Measurements from ENCODE around the gene RPUSD1. TPM values are rescaled to one million over a fixed set of nuclear protein-coding genes. Genes with fewer than 3 reads are reported as not detected.
A peak's percentile ranks its signal among the peaks of the same experiment; 100 is the strongest.
"Not testable (repeated sequence)": the region's sequence is repeated elsewhere in the genome, so short reads cannot be mapped to it uniquely, and the experiment has no call there.

The RPUSD1 gene
- total RNA-seq, 2 experiments from 2014 or later = 12.8 to 15.0 TPM

- Mint-ChIP-seq H3K4me3 (no peak overlapping the region), H3K9me3 (no peaks in the 10 kb centered on the region), H3K27ac (no peak overlapping the region), H3K27me3 (peaks cover 5% of the 10 kb centered on the region), H3K4me1 (ENCODE audit: low read depth) (no peaks in the 10 kb centered on the region), H3K36me3 (ENCODE audit: low read depth) (no peaks in the 10 kb centered on the region)
- Histone ChIP-seq H3K36me3 (ENCODE audit: insufficient read depth, low read length) (no peaks in the 10 kb centered on the region), H3K9me3 (ENCODE audit: control insufficient read depth in 1 of 2, insufficient read depth in 1 of 2, low read length in 2 of 2) (no peaks in the 10 kb centered on the region), H3K4me3 (ENCODE audit: low read length) (no peak overlapping the region), H3K27ac (ENCODE audit: low read depth in 1 of 2, low read length in 2 of 2) (no peak overlapping the region), H3K4me1 (ENCODE audit: insufficient read depth, low read length) (peaks cover 7% of the 10 kb centered on the region), H3K27me3 (ENCODE audit: control insufficient read depth in 1 of 2, insufficient read depth in 2 of 2, low read length in 2 of 2) (no peaks in the 10 kb centered on the region)
- no peak for ATAC-seq (ENCODE audit: poor library complexity)
- ChIA-PET CTCF (interaction anchor here (0.7 kb wide), 1 partner anchor 84 kb away, joined by 4 read pairs; no protein-coding TSS in a partner anchor), POLR2A (no interaction called here)
- TF ChIP-seq CTCF (IDR thresholded peaks at IDR 0.05) = no peak
- DNase-seq = peak in 2 of 14 experiments; percentile 4 to 6
- intact Hi-C loops (cut with DNase I, micrococcal nuclease) = no loop called here
Measured at GRCh38 chr16:759110-759910, 28.9 kb downstream of the RPUSD1 start.

- Mint-ChIP-seq H3K9me3 (no peaks in the 10 kb centered on the region), H3K4me1 (ENCODE audit: low read depth) (no peaks in the 10 kb centered on the region), H3K27me3 (peaks cover 5% of the 10 kb centered on the region), H3K27ac (no peak overlapping the region), H3K36me3 (ENCODE audit: low read depth) (no peaks in the 10 kb centered on the region), H3K4me3 (no peak overlapping the region)
- DNase-seq (no peak), ATAC-seq (ENCODE audit: poor library complexity) (no peak)
- Histone ChIP-seq H3K4me3 (ENCODE audit: low read length) (no peak overlapping the region), H3K27ac (ENCODE audit: low read depth in 1 of 2, low read length in 2 of 2) (no peak overlapping the region), H3K4me1 (ENCODE audit: insufficient read depth, low read length) (peaks cover 7% of the 10 kb centered on the region), H3K9me3 (ENCODE audit: control insufficient read depth in 1 of 2, insufficient read depth in 1 of 2, low read length in 2 of 2) (no peaks in the 10 kb centered on the region), H3K27me3 (ENCODE audit: control insufficient read depth in 1 of 2, insufficient read depth in 2 of 2, low read length in 2 of 2) (no peaks in the 10 kb centered on the region), H3K36me3 (ENCODE audit: insufficient read depth, low read length) (no peaks in the 10 kb centered on the region)
- TF ChIP-seq CTCF (IDR thresholded peaks at IDR 0.05) = no peak
- intact Hi-C loops (cut with DNase I, micrococcal nuclease) = no loop called here
- POLR2A ChIA-PET = no interaction called here
- CTCF ChIA-PET = no interaction called here
Measured at GRCh38 chr16:756428-756827, 31.8 kb downstream of the RPUSD1 start.

GRCh38 chr16:754656-755055 is 33.5 kb downstream of the RPUSD1 start:
- Histone ChIP-seq H3K27me3 (ENCODE audit: control insufficient read depth in 1 of 2, insufficient read depth in 2 of 2, low read length in 2 of 2) (no peaks in the 10 kb centered on the region), H3K27ac (ENCODE audit: low read depth in 1 of 2, low read length in 2 of 2) (no peak overlapping the region), H3K4me1 (ENCODE audit: insufficient read depth, low read length) (peaks cover 7% of the 10 kb centered on the region), H3K4me3 (ENCODE audit: low read length) (no peak overlapping the region), H3K36me3 (ENCODE audit: insufficient read depth, low read length) (no peaks in the 10 kb centered on the region), H3K9me3 (ENCODE audit: control insufficient read depth in 1 of 2, insufficient read depth in 1 of 2, low read length in 2 of 2) (no peaks in the 10 kb centered on the region)
- Mint-ChIP-seq H3K9me3 (no peaks in the 10 kb centered on the region), H3K4me1 (ENCODE audit: low read depth) (no peaks in the 10 kb centered on the region), H3K27ac (no peak overlapping the region), H3K4me3 (no peak overlapping the region), H3K27me3 (peaks cover 5% of the 10 kb centered on the region), H3K36me3 (ENCODE audit: low read depth) (no peaks in the 10 kb centered on the region)
- no peak for TF ChIP-seq CTCF (IDR thresholded peaks at IDR 0.05)
- CTCF ChIA-PET = no interaction called here
- DNase-seq = peak in 3 of 14 experiments; percentile 24 to 33 (median 30)
- POLR2A ChIA-PET = interaction anchor here (0.6 kb wide), 1 partner anchor 152 kb away, joined by 4 read pairs; no protein-coding TSS in a partner anchor
- intact Hi-C loops (cut with DNase I, micrococcal nuclease) = no loop called here
- peak; percentile 68 for ATAC-seq (ENCODE audit: poor library complexity)

- H3K4me1 Mint-ChIP-seq (ENCODE audit: low read depth); intact Hi-C loops (cut with DNase I, micrococcal nuclease); H3K4me1 ChIP-seq (ENCODE audit: insufficient read depth, low read length); H3K9me3 ChIP-seq (ENCODE audit: control insufficient read depth in 1 of 2, insufficient read depth in 1 of 2, low read length in 2 of 2); H3K27me3 Mint-ChIP-seq; H3K9me3 Mint-ChIP-seq; H3K4me3 ChIP-seq (ENCODE audit: low read length); H3K27me3 ChIP-seq (ENCODE audit: control insufficient read depth in 1 of 2, insufficient read depth in 2 of 2, low read length in 2 of 2); H3K27ac Mint-ChIP-seq; CTCF ChIA-PET; H3K27ac ChIP-seq (ENCODE audit: low read depth in 1 of 2, low read length in 2 of 2); POLR2A ChIA-PET; H3K36me3 Mint-ChIP-seq (ENCODE audit: low read depth); H3K36me3 ChIP-seq (ENCODE audit: insufficient read depth, low read length); ATAC-seq (ENCODE audit: poor library complexity); DNase-seq; H3K4me3 Mint-ChIP-seq: not testable (repeated sequence)
Measured at GRCh38 chr16:754121-754607, 34.0 kb downstream of the RPUSD1 start.
